Measurements from ENCODE around the gene FSTL4. TPM values are rescaled to one million over a fixed set of nuclear protein-coding genes. Genes with fewer than 3 reads are reported as not detected.
A peak's percentile ranks its signal among the peaks of the same experiment; 100 is the strongest.

The FSTL4 gene
- total and polyA plus RNA-seq, 12 donors = 0.48 to 5.2 (median 2.3) TPM

DNA sequence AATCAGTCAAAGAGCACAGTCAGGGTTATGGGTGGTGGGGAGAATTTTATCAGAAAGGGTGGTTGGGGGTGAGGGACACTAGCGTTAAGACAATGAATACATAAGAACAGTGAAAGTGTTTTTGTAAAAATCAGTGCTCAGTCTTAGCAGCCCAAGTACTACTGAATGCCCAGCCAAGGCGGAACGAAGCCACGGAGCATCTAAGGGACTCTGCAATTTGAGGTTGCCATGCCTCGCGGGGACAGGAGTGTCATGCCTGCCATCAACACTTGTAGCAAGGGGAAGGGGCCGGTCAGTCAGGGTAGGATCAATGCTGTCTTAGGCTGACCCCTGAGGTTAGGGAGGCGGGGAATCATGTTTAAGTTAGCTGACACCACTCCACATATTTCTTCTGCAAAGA, 13.3 kb downstream of the FSTL4 start:
- 67 to 91% (median 82%) methylated on average over 8 of the region's 8 CpGs for WGBS, 4 donors
- no peak for TF ChIP-seq CTCF (IDR thresholded peaks at IDR 0.05)
- intact Hi-C loops (cut with DNase I) = no loop called here
- H3K4me3 ChIP-seq = no peak overlapping the region
- no peak for DNase-seq
- H3K27ac ChIP-seq = no peak overlapping the region
- no peaks in the 10 kb centered on the region for H3K9me3 ChIP-seq (replicated peaks in 1 of 3)
- H3K27me3 ChIP-seq = no peaks in the 10 kb centered on the region
- no peaks in the 10 kb centered on the region for H3K4me1 ChIP-seq (replicated peaks in 1 of 2)
- no peaks in the 10 kb centered on the region for H3K36me3 ChIP-seq (replicated peaks in 1 of 2)

DNA sequence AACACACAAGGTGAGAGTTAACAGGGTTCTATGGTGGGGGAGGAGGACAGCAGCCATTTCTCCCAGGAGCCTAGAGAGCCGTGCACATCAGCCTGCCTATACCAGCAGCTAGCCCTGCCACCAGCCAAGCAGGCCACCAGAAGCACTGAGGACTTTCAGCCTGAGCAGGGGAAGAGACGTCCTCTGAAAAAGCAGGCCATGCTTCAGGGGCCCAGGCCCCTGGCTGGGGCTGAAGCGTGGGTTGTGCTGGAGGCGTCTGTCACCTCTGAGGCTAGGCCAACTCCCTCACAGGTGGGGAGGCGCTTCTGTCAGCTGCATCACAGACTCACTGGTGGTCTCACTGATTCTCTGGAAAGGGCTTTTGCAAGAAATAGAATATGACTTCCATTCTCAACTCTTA, 16.3 kb downstream of the FSTL4 start:
- TF ChIP-seq POLR2A (IDR thresholded peaks at IDR 0.05) (no peak), CTCF (IDR thresholded peaks at IDR 0.05) (no peak)
- 83 to 90% (median 84%) methylated on average over 2 to 5 of the region's 5 CpGs for WGBS, 4 donors
- intact Hi-C loops (cut with DNase I) = no loop called here

DNA sequence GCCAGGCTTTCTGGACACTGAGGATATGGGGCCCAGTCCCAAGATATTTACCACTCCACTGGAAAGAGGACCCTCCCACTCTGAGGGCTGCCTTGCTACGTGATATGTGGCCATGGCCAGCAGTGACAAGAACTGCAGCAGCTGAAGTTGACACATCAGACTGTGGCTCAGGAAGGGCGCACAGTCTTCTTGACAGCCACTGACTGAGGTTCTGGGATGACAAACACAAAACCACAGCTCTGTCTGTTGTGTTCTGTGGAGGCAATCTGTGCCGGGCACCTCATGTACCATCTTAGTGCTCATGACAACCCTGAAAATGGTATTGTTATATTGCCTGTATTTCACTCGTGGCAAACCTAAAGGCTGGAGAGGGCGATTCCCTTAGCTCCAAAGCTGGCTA, 16.9 kb downstream of the FSTL4 start:
- H3K9me3 ChIP-seq (replicated peaks in 1 of 3) = no peaks in the 10 kb centered on the region
- H3K4me3 ChIP-seq = no peak overlapping the region
- TF ChIP-seq CTCF (IDR thresholded peaks at IDR 0.05) (no peak), POLR2A (IDR thresholded peaks at IDR 0.05) (no peak)
- H3K36me3 ChIP-seq (replicated peaks in 1 of 2) = no peaks in the 10 kb centered on the region
- 80 to 97% (median 86%) methylated on average over 4 to 5 of the region's 5 CpGs for WGBS, 4 donors
- no peak overlapping the region for H3K27ac ChIP-seq
- no peaks in the 10 kb centered on the region for H3K4me1 ChIP-seq (replicated peaks in 1 of 2)
- intact Hi-C loops (cut with DNase I) = no loop called here
- no peaks in the 10 kb centered on the region for H3K27me3 ChIP-seq
- DNase-seq = no peak

More for the DNA sequence above, 16.3 kb downstream of the FSTL4 start:
- Histone ChIP-seq H3K27ac (no peak overlapping the region), H3K9me3 (replicated peaks in 1 of 3) (no peaks in the 10 kb centered on the region), H3K4me3 (no peak overlapping the region), H3K36me3 (replicated peaks in 1 of 2) (no peaks in the 10 kb centered on the region), H3K4me1 (replicated peaks in 1 of 2) (no peaks in the 10 kb centered on the region), H3K27me3 (no peaks in the 10 kb centered on the region)
- no peak for DNase-seq

DNA sequence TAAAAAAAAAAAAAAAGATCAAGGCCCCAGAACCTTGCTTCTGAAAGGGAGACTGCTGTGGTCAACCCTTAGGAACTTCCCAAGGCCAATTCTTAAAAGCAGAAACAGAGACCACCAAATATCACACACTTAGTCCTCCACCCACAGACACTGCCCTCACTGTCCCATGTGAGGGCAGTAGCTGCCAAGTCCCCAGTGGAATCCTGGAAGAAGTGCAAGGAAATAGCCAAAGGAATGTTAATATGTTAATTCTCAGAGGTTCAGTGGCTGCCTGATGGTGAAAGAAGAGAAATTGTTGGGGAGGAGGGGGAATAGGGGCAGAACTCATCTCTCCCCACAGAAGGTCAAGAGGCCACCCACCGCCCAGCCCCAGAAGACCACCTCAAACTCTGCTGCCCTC, 23.1 kb downstream of the FSTL4 start:
- H3K36me3 ChIP-seq (replicated peaks in 1 of 2) = no peaks in the 10 kb centered on the region
- intact Hi-C loops (cut with DNase I) = no loop called here
- WGBS, 4 donors = 64 to 83% (median 69%) methylated on average over 1 of the region's 1 CpG

More for the DNA sequence above, 23.1 kb downstream of the FSTL4 start:
- H3K4me1 ChIP-seq (replicated peaks in 1 of 2) = no peaks in the 10 kb centered on the region
- no peak for DNase-seq
- no peak overlapping the region for H3K27ac ChIP-seq
- no peaks in the 10 kb centered on the region for H3K27me3 ChIP-seq
- no peaks in the 10 kb centered on the region for H3K9me3 ChIP-seq (replicated peaks in 1 of 3)
- TF ChIP-seq POLR2A (IDR thresholded peaks at IDR 0.05) (no peak), CTCF (IDR thresholded peaks at IDR 0.05) (peak in 2 of 6 experiments; percentile 18 to 19)
- H3K4me3 ChIP-seq = no peak overlapping the region
